GM18507 (cell line): ENCODE results near the gene KIF22.
"Not testable (repeated sequence)": the region's sequence is repeated elsewhere in the genome, so short reads cannot be mapped to it uniquely, and the experiment has no call there.

Source experiments
- DNase-seq: peaks from one replicate; pipeline ENCODE4 v3.0.0; 2011; ENCODE audit warnings: low read depth; ENCODE audit not compliant: insufficient read length; ENCODE audit errors: extremely low spot score
- FAIRE-seq: peaks from 2 replicates; lab custom pipeline; 2011; peaks lifted over from hg19 to GRCh38; lab: Jason Lieb, UNC

KIF22 gene

GRCh38 chr16:29765167-29766032 is 25.2 kb upstream of the KIF22 start:
- FAIRE-seq = no peak
- DNase-seq = no peak

- FAIRE-seq (no peak), DNase-seq (no peak)
Measured at GRCh38 chr16:29766571-29766970, 24.0 kb upstream of the KIF22 start.

- FAIRE-seq (no peak), DNase-seq (no peak)
Measured at GRCh38 chr16:29767062-29767461, 23.5 kb upstream of the KIF22 start.

- FAIRE-seq = no peak
- DNase-seq = no peak
Measured at GRCh38 chr16:29769507-29769906, 21.0 kb upstream of the KIF22 start.

GRCh38 chr16:29770250-29770929 is 20.2 kb upstream of the KIF22 start:
- DNase-seq (no peak), FAIRE-seq (no peak)

GRCh38 chr16:29772330-29772729 is 18.2 kb upstream of the KIF22 start:
- DNase-seq, FAIRE-seq: not testable (repeated sequence)

- FAIRE-seq = no peak
Measured at GRCh38 chr16:29774730-29775129, 15.8 kb upstream of the KIF22 start.

GRCh38 chr16:29775742-29776408 is 14.7 kb upstream of the KIF22 start:
- FAIRE-seq = no peak
- no peak for DNase-seq

More at GRCh38 chr16:29774730-29775129, 15.8 kb upstream of the KIF22 start:
- DNase-seq = no peak

GRCh38 chr16:29777576-29778350 is 12.8 kb upstream of the KIF22 start, which contains the start of gene ZG16:
Gene ZG16, plus strand, starts transcription at chr16:29778256. Its CDS starts 1,011 bp downstream, at chr16:29779267.
- no peak for DNase-seq
- no peak for FAIRE-seq

- DNase-seq (no peak), FAIRE-seq (no peak)
Measured at GRCh38 chr16:29779474-29779873, 11.1 kb upstream of the KIF22 start.

- not testable (repeated sequence) for DNase-seq, FAIRE-seq
Measured at GRCh38 chr16:29783094-29783953, 7.2 kb upstream of the KIF22 start.

- DNase-seq = no peak
- FAIRE-seq = no peak
Measured at GRCh38 chr16:29784157-29784556, 6.4 kb upstream of the KIF22 start.

GRCh38 chr16:29784901-29785500 is 5.5 kb upstream of the KIF22 start:
- no peak for FAIRE-seq
- DNase-seq = peak; percentile 47

- not testable (repeated sequence) for DNase-seq, FAIRE-seq
Measured at GRCh38 chr16:29787155-29787554, 3.4 kb upstream of the KIF22 start.

GRCh38 chr16:29789775-29790182 is 772 bp upstream of the KIF22 start:
- no peak for FAIRE-seq
- no peak for DNase-seq

GRCh38 chr16:29790949-29791844 is 646 bp downstream of the KIF22 start:
- no peak for DNase-seq
- FAIRE-seq = no peak
